Ishikawa (cell line): ENCODE measurements around the gene IER5L.

Experiments used
- CEBPB ChIP-seq: IDR thresholded peaks from 2 replicates; pipeline ENCODE4 v1.6.1; 2012
- EP300 ChIP-seq: IDR thresholded peaks from 2 replicates; pipeline ENCODE4 v1.6.1; 2012; ENCODE audit warnings: borderline replicate concordance
- RAD21 ChIP-seq: IDR thresholded peaks from 2 replicates; pipeline ENCODE4 v1.6.1; 2012; ENCODE audit warnings: low read depth
- USF1 ChIP-seq: IDR thresholded peaks from 2 replicates; pipeline ENCODE4 v1.6.1; 2012
- TF ChIP-seq, protein P1 (sequence below): IDR thresholded peaks from 2 replicates; pipeline ENCODE4 v1.6.1; 2012
- TF ChIP-seq, protein P2 (sequence below): IDR thresholded peaks from 2 replicates; pipeline ENCODE4 v1.6.1; 2012; ENCODE audit warnings: low read depth, mild to moderate bottlenecking

GRCh38 chr9:129187042-129187441 lies 9.0 kb upstream of the IER5L start:
- TF ChIP-seq, protein P1, sequence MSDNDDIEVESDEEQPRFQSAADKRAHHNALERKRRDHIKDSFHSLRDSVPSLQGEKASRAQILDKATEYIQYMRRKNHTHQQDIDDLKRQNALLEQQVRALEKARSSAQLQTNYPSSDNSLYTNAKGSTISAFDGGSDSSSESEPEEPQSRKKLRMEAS, result no peak
- TF ChIP-seq, protein P2, sequence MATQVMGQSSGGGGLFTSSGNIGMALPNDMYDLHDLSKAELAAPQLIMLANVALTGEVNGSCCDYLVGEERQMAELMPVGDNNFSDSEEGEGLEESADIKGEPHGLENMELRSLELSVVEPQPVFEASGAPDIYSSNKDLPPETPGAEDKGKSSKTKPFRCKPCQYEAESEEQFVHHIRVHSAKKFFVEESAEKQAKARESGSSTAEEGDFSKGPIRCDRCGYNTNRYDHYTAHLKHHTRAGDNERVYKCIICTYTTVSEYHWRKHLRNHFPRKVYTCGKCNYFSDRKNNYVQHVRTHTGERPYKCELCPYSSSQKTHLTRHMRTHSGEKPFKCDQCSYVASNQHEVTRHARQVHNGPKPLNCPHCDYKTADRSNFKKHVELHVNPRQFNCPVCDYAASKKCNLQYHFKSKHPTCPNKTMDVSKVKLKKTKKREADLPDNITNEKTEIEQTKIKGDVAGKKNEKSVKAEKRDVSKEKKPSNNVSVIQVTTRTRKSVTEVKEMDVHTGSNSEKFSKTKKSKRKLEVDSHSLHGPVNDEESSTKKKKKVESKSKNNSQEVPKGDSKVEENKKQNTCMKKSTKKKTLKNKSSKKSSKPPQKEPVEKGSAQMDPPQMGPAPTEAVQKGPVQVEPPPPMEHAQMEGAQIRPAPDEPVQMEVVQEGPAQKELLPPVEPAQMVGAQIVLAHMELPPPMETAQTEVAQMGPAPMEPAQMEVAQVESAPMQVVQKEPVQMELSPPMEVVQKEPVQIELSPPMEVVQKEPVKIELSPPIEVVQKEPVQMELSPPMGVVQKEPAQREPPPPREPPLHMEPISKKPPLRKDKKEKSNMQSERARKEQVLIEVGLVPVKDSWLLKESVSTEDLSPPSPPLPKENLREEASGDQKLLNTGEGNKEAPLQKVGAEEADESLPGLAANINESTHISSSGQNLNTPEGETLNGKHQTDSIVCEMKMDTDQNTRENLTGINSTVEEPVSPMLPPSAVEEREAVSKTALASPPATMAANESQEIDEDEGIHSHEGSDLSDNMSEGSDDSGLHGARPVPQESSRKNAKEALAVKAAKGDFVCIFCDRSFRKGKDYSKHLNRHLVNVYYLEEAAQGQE, result no peak
- TF ChIP-seq EP300 (no peak), RAD21 (no peak), CEBPB (no peak), USF1 (no peak)
